HepG2 (cell line): Measurements from ENCODE around the gene ANKRD53. TPM values are rescaled to one million over a fixed set of nuclear protein-coding genes. Genes with fewer than 3 reads are reported as not detected.

Experiments
- BRCA1 ChIP-seq: sonication (generic); formaldehyde crosslinking; IDR thresholded peaks from 2 replicates; pipeline ENCODE4 v1.4.0; 2020; ENCODE audit warnings: missing genetic modification reagents
- CBFB ChIP-seq: sonication (generic); formaldehyde crosslinking; IDR thresholded peaks from 2 replicates; pipeline ENCODE4 v1.4.0; 2020; ENCODE audit warnings: missing genetic modification reagents
- GABPA ChIP-seq, 2 experiments: IDR thresholded peaks; 2 replicates each; pipeline ENCODE4 v1.6.1; 2011 to 2016; ENCODE audit warnings: low read depth in 2 of 2, low read length in 1 of 2, missing biosample characterization in 1 of 2, missing genetic modification characterization in 1 of 2
- HOXA7 ChIP-seq: sonication (generic); formaldehyde crosslinking; IDR thresholded peaks from 2 replicates; pipeline ENCODE4 v1.8.1; 2022; ENCODE audit warnings: mild to moderate bottlenecking, missing genetic modification reagents, moderate library complexity
- MAFG ChIP-seq: sonication (generic); formaldehyde crosslinking; IDR thresholded peaks from 2 replicates; pipeline ENCODE4 v1.5.1; 2020; ENCODE audit warnings: mild to moderate bottlenecking, missing genetic modification reagents
- NCOA1 ChIP-seq: sonication (generic); formaldehyde crosslinking; IDR thresholded peaks from 2 replicates; pipeline ENCODE4 v1.9.0; 2021; ENCODE audit warnings: missing genetic modification reagents
- PRMT3 ChIP-seq: sonication (generic); formaldehyde crosslinking; IDR thresholded peaks from 2 replicates; pipeline ENCODE4 v1.8.1; 2022; ENCODE audit warnings: low read depth, mild to moderate bottlenecking, moderate library complexity, missing genetic modification reagents, borderline replicate concordance
- SALL2 ChIP-seq: sonication (generic); formaldehyde crosslinking; IDR thresholded peaks from 2 replicates; pipeline ENCODE4 v1.8.1; 2023; ENCODE audit warnings: mild to moderate bottlenecking, missing genetic modification reagents, inconsistent platforms
- SIN3A ChIP-seq: IDR thresholded peaks from 2 replicates; pipeline ENCODE4 v1.6.1; 2011; ENCODE audit warnings: low read depth, mild to moderate bottlenecking, control low read depth, low read length, borderline replicate concordance
- SIX4 ChIP-seq: sonication (generic); formaldehyde crosslinking; IDR thresholded peaks from 2 replicates; pipeline ENCODE4 v1.4.0; 2020; ENCODE audit warnings: missing genetic modification reagents
- SRSF9 ChIP-seq: fragments of 200-400 bp; formaldehyde crosslinking; IDR thresholded peaks from 2 replicates; pipeline ENCODE4 v1.6.1; 2018; ENCODE audit warnings: borderline replicate concordance, mild to moderate bottlenecking, low read depth, low read length; ENCODE audit not compliant: insufficient read depth, poor library complexity, severe bottlenecking
- TP53 ChIP-seq: sonication (generic); formaldehyde crosslinking; conservative IDR thresholded peaks from 2 replicates; pipeline ENCODE4 v1.4.0; 2020; ENCODE audit warnings: missing genetic modification reagents
- ZBTB20 ChIP-seq: sonication (generic); formaldehyde crosslinking; IDR thresholded peaks from 2 replicates; pipeline ENCODE4 v1.8.1; 2023; ENCODE audit warnings: missing genetic modification reagents, low read depth, mild to moderate bottlenecking, borderline replicate concordance
- ZBTB42 ChIP-seq: sonication (generic); formaldehyde crosslinking; IDR thresholded peaks from 2 replicates; pipeline ENCODE4 v1.5.0; 2020; ENCODE audit warnings: mild to moderate bottlenecking, missing genetic modification reagents
- ZNF251 ChIP-seq: sonication (generic); formaldehyde crosslinking; IDR thresholded peaks from 2 replicates; pipeline ENCODE4 v1.9.0; 2021; ENCODE audit warnings: mild to moderate bottlenecking, missing genetic modification reagents
- ZSCAN20 ChIP-seq: sonication (generic); formaldehyde crosslinking; IDR thresholded peaks from 2 replicates; pipeline ENCODE4 v1.4.0; 2020; ENCODE audit warnings: missing genetic modification reagents, mild to moderate bottlenecking, borderline replicate concordance
- polyA plus RNA-seq, 8 experiments: library from polyadenylated mRNA; depleted of rRNA in 3 of 8; stranded (reverse) in 7 of 8; unstranded in 1 of 8; fragments of >200 nt; fragmentation: Illumina TruSeq in 4 of 8; extraction: Trizol in 4 of 8; gene quantifications; 2 replicates each; pipeline versions ENCODE4 v1.2.1 to v1.2.3, GENCODE V29; 2011 to 2016; ENCODE audit warnings: low read depth in 4 of 8, missing spikeins in 1 of 8, mixed read lengths in 1 of 8; ENCODE audit not compliant: insufficient read depth in 1 of 8
- total RNA-seq, 5 experiments: library from RNA; depleted of rRNA; stranded (reverse); fragments of >200 nt; fragmentation: Illumina TruSeq; extraction: Trizol; gene quantifications; 2 replicates each; pipeline ENCODE4 v1.2.3, GENCODE V29; 2016; ENCODE audit warnings: low read depth in 1 of 5
- TF ChIP-seq, protein P1 (sequence below): sonication (generic); formaldehyde crosslinking; IDR thresholded peaks from 2 replicates; pipeline ENCODE4 v1.4.0; 2020; ENCODE audit warnings: missing genetic modification reagents; ENCODE audit errors: not compliant biosample characterization
- TF ChIP-seq, protein P2 (sequence below): sonication (generic); formaldehyde crosslinking; IDR thresholded peaks from 2 replicates; pipeline ENCODE4 v1.8.0; 2022; ENCODE audit warnings: missing genetic modification reagents, mild to moderate bottlenecking, borderline replicate concordance
- TF ChIP-seq, protein P3 (sequence below): sonication (generic); formaldehyde crosslinking; IDR thresholded peaks from 2 replicates; pipeline ENCODE4 v1.5.1; 2020; ENCODE audit warnings: mild to moderate bottlenecking, missing genetic modification reagents, moderate library complexity
- TF ChIP-seq, protein P4 (sequence below): sonication (generic); formaldehyde crosslinking; IDR thresholded peaks from 2 replicates; pipeline ENCODE4 v1.4.0; 2020; ENCODE audit warnings: mild to moderate bottlenecking, missing genetic modification reagents
- TF ChIP-seq, protein P5 (sequence below): IDR thresholded peaks from 2 replicates; pipeline ENCODE4 v1.6.1; 2016; ENCODE audit warnings: missing compliant biosample characterization, missing genetic modification reagents, borderline replicate concordance

The ANKRD53 gene
- total and polyA plus RNA-seq, 2 of the 13 experiments (the other 11 are each of a cell fraction or from before 2014, with no cell fraction given), result 0.15 TPM; not detected in 1

DNA sequence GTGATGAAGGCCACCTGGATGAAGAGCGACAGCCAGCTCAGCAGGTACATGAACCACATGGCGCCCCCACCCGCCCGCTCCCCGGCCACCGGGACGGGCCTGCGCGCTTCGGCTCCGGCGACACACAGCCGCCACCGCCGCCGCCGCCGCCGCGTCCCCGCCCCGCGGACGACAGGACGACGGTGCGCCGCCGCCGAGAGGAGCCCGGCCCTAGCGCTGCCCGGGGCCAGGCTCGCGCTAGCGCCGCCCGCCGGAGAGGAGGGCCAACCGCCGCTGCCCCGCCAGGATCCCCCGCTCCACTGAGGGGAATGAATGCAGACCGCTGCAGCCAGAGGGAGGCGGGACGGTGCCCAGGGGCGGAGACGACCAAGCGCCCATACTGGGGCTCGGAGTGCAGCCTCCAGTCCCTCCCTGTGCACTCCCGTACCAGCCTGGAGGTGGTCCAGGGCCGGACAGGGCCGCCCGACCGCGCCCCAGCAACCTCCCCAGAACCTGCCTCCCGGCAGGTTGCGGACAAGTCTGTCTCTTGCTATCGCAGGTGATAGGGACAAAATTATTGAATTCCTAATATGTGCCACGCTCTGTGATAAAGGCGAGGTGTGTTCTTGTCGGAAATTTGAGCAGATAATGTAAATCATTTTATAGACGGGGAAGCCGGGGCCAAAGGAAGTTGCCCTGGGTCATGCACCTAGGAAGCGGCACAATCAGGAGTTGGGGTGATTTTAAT lies 16.4 kb downstream of the ANKRD53 start, which contains the start of gene TEX261 (continued):
- TF ChIP-seq, protein P1, sequence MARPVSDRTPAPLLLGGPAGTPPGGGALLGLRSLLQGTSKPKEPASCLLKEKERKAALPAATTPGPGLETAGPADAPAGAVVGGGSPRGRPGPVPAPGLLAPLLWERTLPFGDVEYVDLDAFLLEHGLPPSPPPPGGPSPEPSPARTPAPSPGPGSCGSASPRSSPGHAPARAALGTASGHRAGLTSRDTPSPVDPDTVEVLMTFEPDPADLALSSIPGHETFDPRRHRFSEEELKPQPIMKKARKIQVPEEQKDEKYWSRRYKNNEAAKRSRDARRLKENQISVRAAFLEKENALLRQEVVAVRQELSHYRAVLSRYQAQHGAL, result no peak
- TF ChIP-seq SALL2 (CRISPR knock-in tag) (no peak; the same call in 1 of the 2 replicates), TP53 (CRISPR knock-in tag) (no peak; the same call in 1 of the 2 replicates), SIX4 (CRISPR knock-in tag) (no peak), NCOA1 (CRISPR knock-in tag) (peak; percentile 82; the same call in 1 of the 2 replicates), PRMT3 (CRISPR knock-in tag) (no peak), CBFB (peak; percentile 82), MAFG (CRISPR knock-in tag) (no peak), ZBTB42 (CRISPR knock-in tag) (no peak), HOXA7 (CRISPR knock-in tag) (no peak), SIN3A (peak; percentile 81; the same call in 1 of the 2 replicates), ZBTB20 (CRISPR knock-in tag) (0 out of 2 replicates have a peak, but pooled peaks have one; percentile 24), ZNF251 (CRISPR knock-in tag) (no peak), ZSCAN20 (CRISPR knock-in tag) (no peak), SRSF9 (no peak), GABPA (IDR thresholded peaks at IDR 0.05; ENCODE audit: low read depth, low read length) (no peak), GABPA (CRISPR knock-in tag; IDR thresholded peaks at IDR 0.05; ENCODE audit: low read depth) (0 out of 2 replicates have a peak, but pooled peaks have one; percentile 34), BRCA1 (no peak)
- TF ChIP-seq, protein P2, sequence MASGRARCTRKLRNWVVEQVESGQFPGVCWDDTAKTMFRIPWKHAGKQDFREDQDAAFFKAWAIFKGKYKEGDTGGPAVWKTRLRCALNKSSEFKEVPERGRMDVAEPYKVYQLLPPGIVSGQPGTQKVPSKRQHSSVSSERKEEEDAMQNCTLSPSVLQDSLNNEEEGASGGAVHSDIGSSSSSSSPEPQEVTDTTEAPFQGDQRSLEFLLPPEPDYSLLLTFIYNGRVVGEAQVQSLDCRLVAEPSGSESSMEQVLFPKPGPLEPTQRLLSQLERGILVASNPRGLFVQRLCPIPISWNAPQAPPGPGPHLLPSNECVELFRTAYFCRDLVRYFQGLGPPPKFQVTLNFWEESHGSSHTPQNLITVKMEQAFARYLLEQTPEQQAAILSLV (CRISPR knock-in tag), result peak; percentile 83; the same call in 1 of the 2 replicates
- TF ChIP-seq, protein P3, sequence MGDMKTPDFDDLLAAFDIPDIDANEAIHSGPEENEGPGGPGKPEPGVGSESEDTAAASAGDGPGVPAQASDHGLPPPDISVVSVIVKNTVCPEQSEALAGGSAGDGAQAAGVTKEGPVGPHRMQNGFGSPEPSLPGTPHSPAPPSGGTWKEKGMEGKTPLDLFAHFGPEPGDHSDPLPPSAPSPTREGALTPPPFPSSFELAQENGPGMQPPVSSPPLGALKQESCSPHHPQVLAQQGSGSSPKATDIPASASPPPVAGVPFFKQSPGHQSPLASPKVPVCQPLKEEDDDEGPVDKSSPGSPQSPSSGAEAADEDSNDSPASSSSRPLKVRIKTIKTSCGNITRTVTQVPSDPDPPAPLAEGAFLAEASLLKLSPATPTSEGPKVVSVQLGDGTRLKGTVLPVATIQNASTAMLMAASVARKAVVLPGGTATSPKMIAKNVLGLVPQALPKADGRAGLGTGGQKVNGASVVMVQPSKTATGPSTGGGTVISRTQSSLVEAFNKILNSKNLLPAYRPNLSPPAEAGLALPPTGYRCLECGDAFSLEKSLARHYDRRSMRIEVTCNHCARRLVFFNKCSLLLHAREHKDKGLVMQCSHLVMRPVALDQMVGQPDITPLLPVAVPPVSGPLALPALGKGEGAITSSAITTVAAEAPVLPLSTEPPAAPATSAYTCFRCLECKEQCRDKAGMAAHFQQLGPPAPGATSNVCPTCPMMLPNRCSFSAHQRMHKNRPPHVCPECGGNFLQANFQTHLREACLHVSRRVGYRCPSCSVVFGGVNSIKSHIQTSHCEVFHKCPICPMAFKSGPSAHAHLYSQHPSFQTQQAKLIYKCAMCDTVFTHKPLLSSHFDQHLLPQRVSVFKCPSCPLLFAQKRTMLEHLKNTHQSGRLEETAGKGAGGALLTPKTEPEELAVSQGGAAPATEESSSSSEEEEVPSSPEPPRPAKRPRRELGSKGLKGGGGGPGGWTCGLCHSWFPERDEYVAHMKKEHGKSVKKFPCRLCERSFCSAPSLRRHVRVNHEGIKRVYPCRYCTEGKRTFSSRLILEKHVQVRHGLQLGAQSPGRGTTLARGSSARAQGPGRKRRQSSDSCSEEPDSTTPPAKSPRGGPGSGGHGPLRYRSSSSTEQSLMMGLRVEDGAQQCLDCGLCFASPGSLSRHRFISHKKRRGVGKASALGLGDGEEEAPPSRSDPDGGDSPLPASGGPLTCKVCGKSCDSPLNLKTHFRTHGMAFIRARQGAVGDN (CRISPR knock-in tag), result peak; percentile 82
- TF ChIP-seq, protein P4, sequence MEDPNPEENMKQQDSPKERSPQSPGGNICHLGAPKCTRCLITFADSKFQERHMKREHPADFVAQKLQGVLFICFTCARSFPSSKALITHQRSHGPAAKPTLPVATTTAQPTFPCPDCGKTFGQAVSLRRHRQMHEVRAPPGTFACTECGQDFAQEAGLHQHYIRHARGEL (CRISPR knock-in tag), result peak; percentile 68; the same call in 1 of the 2 replicates
- TF ChIP-seq, protein P5, sequence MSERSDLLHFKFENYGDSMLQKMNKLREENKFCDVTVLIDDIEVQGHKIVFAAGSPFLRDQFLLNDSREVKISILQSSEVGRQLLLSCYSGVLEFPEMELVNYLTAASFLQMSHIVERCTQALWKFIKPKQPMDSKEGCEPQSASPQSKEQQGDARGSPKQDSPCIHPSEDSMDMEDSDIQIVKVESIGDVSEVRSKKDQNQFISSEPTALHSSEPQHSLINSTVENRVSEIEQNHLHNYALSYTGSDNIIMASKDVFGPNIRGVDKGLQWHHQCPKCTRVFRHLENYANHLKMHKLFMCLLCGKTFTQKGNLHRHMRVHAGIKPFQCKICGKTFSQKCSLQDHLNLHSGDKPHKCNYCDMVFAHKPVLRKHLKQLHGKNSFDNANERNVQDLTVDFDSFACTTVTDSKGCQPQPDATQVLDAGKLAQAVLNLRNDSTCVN, result no peak
